WI38 (cell line): ENCODE results near the gene SPO11.

Experiments
- H3K4me3 ChIP-seq: 2 replicates; pipeline ENCODE4 v1.5.1; 2011; ENCODE audit warnings: low read depth, mild to moderate bottlenecking, control low read depth, low read length
- TF ChIP-seq, protein P1 (sequence below): IDR thresholded peaks from 2 replicates; pipeline ENCODE4 v1.5.1; 2012; ENCODE audit warnings: low read depth, mild to moderate bottlenecking, control low read depth, low read length

Gene SPO11

DNA sequence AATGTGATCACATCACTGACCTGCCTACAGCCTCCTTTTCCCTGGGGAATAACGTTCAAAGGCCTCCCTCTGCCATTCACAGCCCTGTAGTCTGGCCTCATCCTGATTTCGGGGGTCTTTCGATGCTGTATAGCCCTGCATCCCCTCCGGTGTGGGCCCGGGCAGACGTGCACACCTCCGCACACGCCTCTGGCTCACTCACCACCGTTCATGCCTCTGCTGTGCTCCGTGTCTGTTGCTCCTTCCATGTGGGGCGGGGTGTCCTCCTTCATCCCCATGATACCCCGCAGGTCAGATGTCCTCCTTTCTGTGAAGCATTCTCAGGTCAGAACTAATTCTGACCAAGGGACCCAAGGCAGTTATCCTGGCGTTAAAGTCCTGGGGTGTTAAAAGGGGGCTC lies 47.7 kb downstream of the SPO11 start:
- no peak overlapping the region for H3K4me3 ChIP-seq
- TF ChIP-seq, protein P1, sequence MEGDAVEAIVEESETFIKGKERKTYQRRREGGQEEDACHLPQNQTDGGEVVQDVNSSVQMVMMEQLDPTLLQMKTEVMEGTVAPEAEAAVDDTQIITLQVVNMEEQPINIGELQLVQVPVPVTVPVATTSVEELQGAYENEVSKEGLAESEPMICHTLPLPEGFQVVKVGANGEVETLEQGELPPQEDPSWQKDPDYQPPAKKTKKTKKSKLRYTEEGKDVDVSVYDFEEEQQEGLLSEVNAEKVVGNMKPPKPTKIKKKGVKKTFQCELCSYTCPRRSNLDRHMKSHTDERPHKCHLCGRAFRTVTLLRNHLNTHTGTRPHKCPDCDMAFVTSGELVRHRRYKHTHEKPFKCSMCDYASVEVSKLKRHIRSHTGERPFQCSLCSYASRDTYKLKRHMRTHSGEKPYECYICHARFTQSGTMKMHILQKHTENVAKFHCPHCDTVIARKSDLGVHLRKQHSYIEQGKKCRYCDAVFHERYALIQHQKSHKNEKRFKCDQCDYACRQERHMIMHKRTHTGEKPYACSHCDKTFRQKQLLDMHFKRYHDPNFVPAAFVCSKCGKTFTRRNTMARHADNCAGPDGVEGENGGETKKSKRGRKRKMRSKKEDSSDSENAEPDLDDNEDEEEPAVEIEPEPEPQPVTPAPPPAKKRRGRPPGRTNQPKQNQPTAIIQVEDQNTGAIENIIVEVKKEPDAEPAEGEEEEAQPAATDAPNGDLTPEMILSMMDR, result no peak

DNA sequence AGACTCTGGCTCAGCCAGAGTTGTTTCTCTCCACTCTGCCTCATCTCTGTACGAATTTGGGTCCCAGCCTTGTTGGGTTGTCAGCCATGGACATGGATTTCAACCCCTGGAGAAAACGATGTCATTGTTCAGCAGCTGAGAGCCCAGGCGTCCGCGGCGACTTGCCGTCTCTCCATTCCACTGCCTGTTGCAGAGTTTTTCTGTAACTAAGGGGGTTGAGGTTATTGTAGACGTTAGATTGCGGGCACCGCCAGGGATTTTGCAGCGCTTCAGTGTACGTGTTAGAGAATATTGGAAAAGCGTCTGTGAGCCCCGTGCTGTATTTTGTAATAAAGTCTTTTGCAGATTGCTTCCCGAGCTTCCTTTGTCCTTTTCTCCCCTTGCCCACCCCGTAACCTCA lies 48.5 kb downstream of the SPO11 start:
- TF ChIP-seq, protein P1, result no peak

DNA sequence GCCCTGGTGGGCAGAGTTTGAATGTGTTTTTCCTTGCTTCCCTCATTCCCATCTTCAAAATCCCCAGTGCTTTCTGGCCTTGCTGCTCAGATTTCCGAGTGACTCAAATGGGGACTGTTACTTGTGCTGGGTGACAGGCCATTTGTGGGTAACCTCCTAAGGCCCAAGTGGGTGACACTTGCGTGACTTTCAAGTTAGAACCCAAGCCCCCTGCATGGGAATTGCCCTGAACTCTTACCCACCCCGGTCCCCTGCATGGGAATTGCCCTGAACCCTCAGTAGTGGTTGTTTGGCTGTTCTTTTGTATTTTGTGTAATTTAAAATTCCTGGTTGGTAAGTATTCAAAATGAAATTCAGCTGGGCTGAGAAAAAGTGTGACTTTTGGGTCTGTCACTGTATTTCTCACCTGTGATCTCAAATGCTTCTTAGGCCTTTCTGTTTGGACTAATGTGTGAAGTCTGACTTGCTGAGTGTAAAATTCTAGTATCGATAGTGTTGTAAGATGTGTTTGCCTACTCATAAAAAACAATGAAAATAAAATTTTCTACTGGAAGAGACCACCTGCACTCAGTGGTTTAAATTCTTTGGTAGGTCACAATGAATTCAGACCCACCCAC lies 49.2 kb downstream of the SPO11 start:
- TF ChIP-seq, protein P1, result no peak
- H3K4me3 ChIP-seq, result no peak overlapping the region

More for the DNA sequence above, 48.5 kb downstream of the SPO11 start:
- H3K4me3 ChIP-seq, result no peak overlapping the region

DNA sequence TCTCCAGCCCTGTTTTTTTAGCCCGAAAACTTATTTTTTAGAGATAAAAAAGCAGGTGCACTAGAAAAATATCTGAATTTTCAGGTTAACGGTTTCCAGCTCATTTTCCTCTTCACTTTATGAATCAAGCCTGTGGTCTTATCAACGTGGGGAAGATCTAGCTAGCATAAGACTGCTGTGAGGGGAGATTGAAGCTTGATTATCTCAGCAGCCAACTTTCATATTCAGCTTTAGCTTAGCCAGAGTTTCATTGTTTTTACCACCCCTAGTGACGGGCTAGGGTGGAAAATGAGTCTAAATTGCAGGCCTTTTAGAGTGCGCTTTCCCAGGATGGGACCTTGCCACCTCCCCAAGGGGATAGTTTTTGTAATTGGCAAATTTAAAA lies 49.7 kb downstream of the SPO11 start:
- TF ChIP-seq, protein P1, result no peak
- no peak overlapping the region for H3K4me3 ChIP-seq

DNA sequence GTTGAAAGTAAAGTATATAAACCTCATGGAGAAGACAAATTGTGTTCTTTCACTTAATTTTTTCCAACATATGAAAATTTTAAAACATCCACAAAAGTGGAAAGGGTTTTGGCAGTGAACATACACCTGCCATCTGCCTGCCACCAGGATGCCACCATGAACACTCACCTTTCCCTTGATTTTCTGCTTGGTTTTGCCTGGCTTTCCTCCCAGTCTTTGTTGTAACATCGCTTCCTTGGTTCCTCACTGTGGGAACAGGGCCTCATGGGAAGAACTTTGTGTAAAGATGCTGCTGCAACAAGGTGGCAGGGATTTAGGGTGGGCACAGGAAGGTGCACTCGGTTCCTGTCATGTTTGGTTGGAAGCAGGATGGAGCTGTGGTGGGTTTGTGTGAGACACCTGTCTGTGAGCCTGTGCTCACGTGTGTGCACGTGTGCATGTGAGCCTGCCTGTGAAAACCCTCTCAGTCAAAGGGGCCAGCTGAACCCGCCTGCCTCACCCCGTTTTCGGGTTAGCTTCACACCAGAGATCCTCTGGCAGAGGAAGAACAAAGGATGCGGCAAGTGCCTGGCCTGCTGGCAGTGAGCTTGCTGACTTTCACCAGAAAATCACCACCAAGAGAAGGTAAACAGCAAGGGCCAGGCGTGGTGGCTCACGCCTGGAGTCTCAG lies 50.6 kb downstream of the SPO11 start:
- TF ChIP-seq, protein P1, result no peak
- no peak overlapping the region for H3K4me3 ChIP-seq

DNA sequence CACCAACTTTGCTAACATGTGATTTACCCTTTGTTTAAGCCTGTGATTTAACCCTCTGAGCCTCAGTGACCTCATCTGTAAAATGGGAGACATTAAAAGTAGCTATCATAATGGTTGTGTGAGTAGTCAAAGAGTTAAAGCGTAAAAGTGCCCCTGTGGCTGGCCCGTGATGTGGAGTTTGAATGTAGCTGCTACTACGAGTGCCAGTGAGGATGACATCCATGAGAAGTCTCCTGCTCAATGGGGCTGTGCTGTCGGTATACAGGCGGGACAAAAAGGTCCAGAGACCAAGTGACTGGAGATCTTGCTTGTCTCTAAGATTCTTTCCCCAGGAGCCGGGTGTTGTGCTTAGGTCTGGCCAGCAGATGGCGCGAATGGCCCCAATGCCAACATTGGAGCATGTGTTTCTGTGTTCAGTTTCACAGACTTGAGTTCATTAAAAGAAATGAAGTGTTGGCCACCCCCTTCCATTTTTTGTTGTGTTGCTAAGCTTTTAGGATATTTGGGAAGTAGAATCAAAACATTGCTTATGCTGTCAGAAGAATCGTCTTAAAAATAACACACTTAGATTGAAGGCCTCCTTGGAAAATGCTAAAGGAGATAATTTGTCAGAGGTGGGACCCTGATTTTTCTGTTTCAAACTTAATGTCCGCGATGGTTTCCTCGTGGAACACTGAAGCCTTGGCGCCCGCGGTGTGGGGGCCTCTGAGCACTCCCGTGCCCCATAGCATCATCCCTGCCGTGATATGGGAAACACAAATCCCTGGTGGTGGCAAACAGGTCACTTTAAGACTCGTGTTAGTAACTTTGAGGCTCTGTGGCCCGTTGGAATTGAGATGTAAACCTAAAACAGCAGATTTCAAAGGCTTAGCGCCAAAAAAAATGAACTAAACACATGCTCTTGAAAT lies 52.2 kb downstream of the SPO11 start:
- H3K4me3 ChIP-seq, result no peak overlapping the region
- TF ChIP-seq, protein P1, result peak; percentile 93
